ENCODE data around the gene RPUSD4.

DNA sequence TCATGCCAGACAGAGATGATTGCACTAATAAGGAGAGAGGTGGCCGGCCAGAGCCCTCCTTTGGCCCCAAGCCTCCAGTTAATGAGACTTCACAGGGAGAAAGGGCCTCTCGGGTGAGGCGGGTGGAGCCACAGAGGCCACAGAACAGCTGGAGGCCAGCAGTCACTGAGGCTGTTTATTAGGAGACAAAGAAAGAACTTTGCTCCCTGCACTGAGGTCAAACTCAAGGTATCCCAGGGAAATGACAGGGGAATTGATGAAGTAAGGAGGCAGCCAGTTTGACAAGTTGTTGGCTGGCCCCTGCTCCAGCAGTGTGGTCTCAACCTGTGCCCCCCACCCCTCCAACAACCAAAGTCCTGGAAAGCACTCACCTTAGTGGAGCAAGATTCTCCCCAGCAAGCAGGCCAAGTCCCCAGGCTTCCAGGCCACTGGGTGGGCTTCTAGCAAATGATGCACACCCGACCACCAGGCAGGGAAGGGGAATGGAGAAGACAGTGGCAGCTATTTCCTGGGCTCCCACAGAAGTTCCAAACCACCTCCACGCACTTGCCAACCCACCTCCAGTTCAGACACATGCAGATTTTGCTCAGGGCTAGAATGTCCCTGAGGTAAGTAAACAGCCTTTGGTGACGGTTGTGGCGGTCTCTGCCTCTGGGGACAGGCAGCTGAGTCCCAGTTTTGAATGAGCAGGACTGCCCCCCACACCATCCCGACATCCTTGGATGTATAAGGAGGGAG lies 53.2 kb downstream of the RPUSD4 start:
- TF ChIP-seq, protein P1, sequence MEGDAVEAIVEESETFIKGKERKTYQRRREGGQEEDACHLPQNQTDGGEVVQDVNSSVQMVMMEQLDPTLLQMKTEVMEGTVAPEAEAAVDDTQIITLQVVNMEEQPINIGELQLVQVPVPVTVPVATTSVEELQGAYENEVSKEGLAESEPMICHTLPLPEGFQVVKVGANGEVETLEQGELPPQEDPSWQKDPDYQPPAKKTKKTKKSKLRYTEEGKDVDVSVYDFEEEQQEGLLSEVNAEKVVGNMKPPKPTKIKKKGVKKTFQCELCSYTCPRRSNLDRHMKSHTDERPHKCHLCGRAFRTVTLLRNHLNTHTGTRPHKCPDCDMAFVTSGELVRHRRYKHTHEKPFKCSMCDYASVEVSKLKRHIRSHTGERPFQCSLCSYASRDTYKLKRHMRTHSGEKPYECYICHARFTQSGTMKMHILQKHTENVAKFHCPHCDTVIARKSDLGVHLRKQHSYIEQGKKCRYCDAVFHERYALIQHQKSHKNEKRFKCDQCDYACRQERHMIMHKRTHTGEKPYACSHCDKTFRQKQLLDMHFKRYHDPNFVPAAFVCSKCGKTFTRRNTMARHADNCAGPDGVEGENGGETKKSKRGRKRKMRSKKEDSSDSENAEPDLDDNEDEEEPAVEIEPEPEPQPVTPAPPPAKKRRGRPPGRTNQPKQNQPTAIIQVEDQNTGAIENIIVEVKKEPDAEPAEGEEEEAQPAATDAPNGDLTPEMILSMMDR (IDR thresholded peaks at IDR 0.05) = no peak
- TF ChIP-seq POLR2A (IDR thresholded peaks at IDR 0.05) = no peak
